ENCODE data around the gene ACTN1. TPM values are rescaled to one million over a fixed set of nuclear protein-coding genes. Genes with fewer than 3 reads are reported as not detected.

ACTN1 gene
- total RNA-seq, 1 donor from 2014 or later: 133 TPM

DNA sequence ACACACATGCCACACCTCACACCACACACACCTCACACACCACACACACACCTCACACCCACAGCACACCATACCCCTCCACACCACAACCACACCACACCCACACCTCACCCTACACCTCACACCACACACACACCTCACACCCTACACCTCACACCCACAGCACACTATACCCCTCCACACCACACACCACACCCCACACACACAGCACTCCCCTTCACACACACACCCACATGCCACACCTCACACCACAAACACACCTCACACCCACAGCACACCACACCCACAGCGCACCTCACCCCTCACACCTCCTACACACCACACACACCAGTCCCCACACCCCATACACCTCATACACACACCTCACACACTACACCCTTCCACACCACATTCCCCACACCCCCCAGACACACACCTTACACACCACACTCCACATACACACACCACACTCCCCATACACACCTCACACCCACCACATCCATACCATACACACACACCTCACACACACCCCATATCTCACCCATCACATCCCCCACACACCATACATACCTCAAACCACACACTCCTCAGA, 80.0 kb downstream of the ACTN1 start:
- Mint-ChIP-seq H3K36me3 (ENCODE audit: low read depth) (peaks cover 50% of the 10 kb centered on the region), H3K27me3 (ENCODE audit: low read depth) (no peaks in the 10 kb centered on the region), H3K27ac (peak overlapping the region; percentile 31), H3K4me3 (ENCODE audit: low read depth) (no peak overlapping the region), H3K4me1 (ENCODE audit: low read depth) (peaks cover 26% of the 10 kb centered on the region), H3K9me3 (no peaks in the 10 kb centered on the region)
- intact Hi-C loops (cut with micrococcal nuclease): no loop called here
- DNase-seq (ENCODE audit: low spot score): no peak

GRCh38 chr14:68898248-68899032, 80.7 kb downstream of the ACTN1 start:
- H3K27me3 Mint-ChIP-seq (ENCODE audit: low read depth): no peaks in the 10 kb centered on the region
- peaks cover 49% of the 10 kb centered on the region for H3K36me3 Mint-ChIP-seq (ENCODE audit: low read depth)
- H3K4me1 Mint-ChIP-seq (ENCODE audit: low read depth): peaks cover 26% of the 10 kb centered on the region
- H3K4me3 Mint-ChIP-seq (ENCODE audit: low read depth): no peak overlapping the region
- intact Hi-C loops (cut with micrococcal nuclease): no loop called here
- H3K9me3 Mint-ChIP-seq: no peaks in the 10 kb centered on the region
- H3K27ac Mint-ChIP-seq: no peak overlapping the region
- no peak for DNase-seq (ENCODE audit: low spot score)

DNA sequence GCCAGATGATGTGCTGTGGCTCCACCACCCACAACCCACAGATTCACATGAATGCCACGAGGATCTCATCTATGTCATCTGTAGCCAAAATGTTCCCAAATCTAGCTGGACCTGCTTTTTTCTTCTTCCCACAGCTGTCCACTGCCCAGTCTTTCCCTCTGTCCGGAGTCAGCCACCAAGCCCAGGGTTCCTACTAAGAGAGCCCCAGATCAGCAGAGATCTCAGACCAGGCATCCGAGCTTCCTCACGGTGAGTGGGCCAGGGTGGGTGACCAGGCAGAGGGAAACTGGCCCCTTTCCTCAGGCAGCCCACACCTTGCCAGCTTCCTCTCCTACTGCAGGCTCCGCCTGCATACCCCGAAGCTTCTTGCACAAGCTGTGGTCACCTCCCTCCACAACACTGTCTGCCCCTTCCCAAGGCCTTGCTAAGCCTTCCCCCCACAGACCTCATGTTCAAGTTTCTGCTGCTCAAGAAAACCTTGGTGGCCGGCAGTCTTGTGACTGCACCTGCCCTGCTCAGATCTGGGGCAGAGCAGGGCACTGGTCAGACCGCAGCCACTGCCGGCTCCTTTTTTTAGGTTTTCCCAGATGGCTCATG, 81.4 kb downstream of the ACTN1 start:
- DNase-seq (ENCODE audit: low spot score): no peak
- intact Hi-C loops (cut with micrococcal nuclease): no loop called here
- peaks cover 26% of the 10 kb centered on the region for H3K4me1 Mint-ChIP-seq (ENCODE audit: low read depth)
- no peak overlapping the region for H3K27ac Mint-ChIP-seq
- no peaks in the 10 kb centered on the region for H3K9me3 Mint-ChIP-seq
- no peak overlapping the region for H3K4me3 Mint-ChIP-seq (ENCODE audit: low read depth)
- H3K36me3 Mint-ChIP-seq (ENCODE audit: low read depth): peaks cover 48% of the 10 kb centered on the region
- no peaks in the 10 kb centered on the region for H3K27me3 Mint-ChIP-seq (ENCODE audit: low read depth)

DNA sequence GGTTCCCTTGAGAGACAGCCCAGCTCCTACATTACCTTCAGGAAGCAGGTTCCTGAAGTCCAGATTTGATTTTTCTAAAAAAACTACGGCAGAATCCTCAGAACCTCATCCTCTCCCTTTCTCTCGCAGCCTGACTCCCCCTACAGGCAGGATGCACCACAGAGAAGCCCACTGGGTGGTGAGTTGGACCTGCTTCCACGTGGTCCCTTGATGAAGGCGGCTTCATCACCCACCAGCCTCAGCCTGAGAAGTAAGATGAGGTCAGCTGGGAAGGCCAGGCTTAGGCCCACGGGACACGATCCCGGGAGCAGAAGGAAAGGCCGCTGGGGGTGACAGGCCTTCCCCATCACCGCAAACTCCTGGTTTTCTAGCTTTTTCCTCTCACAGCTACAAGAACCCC, 83.0 kb downstream of the ACTN1 start:
- H3K4me1 Mint-ChIP-seq (ENCODE audit: low read depth): peaks cover 26% of the 10 kb centered on the region
- no peak for DNase-seq (ENCODE audit: low spot score)
- H3K27me3 Mint-ChIP-seq (ENCODE audit: low read depth): no peaks in the 10 kb centered on the region
- H3K9me3 Mint-ChIP-seq: no peaks in the 10 kb centered on the region
- H3K27ac Mint-ChIP-seq: no peak overlapping the region
- peaks cover 42% of the 10 kb centered on the region for H3K36me3 Mint-ChIP-seq (ENCODE audit: low read depth)
- H3K4me3 Mint-ChIP-seq (ENCODE audit: low read depth): no peak overlapping the region
- intact Hi-C loops (cut with micrococcal nuclease): no loop called here

DNA sequence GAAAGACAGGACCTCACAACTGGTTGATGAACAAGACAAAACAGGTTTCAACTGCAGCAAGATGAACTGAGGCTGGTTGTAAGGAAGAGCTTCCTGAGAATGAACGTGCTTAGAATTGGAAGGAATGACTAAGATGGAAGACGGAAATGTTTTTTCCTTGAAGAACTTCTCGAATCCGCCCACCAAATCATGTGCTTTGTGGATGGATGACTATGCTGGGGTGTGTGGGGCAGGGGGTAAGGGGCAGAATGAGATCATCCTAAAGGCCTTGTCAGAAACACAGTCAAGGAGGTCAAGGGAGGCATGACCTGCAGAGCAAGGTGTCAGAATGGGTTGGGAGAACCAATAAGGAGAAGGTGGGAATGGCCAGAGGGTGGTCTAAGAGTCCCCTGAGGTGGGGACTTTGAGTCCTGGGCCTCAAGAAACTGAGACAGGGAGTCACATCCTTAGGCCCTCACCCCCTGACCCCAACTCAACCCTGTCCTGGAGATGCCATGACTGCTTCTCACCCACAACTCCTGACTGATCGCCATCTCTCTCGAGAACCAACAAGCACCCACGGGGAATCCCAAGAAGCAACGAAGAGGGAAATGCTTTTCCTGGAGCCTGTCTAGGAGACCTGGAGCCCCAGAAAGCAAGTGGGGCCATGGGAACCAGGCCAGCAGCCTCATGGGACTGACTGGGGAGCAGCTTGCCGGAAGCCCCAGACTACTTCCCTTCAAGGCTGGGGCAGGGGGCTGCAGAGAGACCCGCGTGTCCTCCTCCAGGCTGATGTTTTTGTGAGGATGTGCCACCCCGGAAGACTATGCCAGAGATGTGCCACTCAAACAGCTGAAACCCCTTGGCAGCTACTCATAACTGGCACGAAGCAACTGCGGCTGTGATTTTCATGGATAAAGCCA, 84.0 kb downstream of the ACTN1 start:
- intact Hi-C loops (cut with micrococcal nuclease): no loop called here
- Mint-ChIP-seq H3K27ac (no peak overlapping the region), H3K9me3 (no peaks in the 10 kb centered on the region), H3K4me1 (ENCODE audit: low read depth) (peaks cover 24% of the 10 kb centered on the region), H3K27me3 (ENCODE audit: low read depth) (no peaks in the 10 kb centered on the region), H3K4me3 (ENCODE audit: low read depth) (no peak overlapping the region), H3K36me3 (ENCODE audit: low read depth) (peaks cover 37% of the 10 kb centered on the region)
- no peak for DNase-seq (ENCODE audit: low spot score)

- Mint-ChIP-seq H3K4me3 (ENCODE audit: low read depth) (no peak overlapping the region), H3K4me1 (ENCODE audit: low read depth) (peaks cover 17% of the 10 kb centered on the region), H3K9me3 (no peaks in the 10 kb centered on the region), H3K27me3 (ENCODE audit: low read depth) (no peaks in the 10 kb centered on the region), H3K36me3 (ENCODE audit: low read depth) (peaks cover 32% of the 10 kb centered on the region), H3K27ac (no peak overlapping the region)
- intact Hi-C loops (cut with micrococcal nuclease): no loop called here
- DNase-seq (ENCODE audit: low spot score): no peak
Observed at GRCh38 chr14:68894123-68894522, 85.0 kb downstream of the ACTN1 start.

- Mint-ChIP-seq H3K9me3 (no peaks in the 10 kb centered on the region), H3K4me3 (ENCODE audit: low read depth) (no peak overlapping the region), H3K4me1 (ENCODE audit: low read depth) (peaks cover 16% of the 10 kb centered on the region), H3K36me3 (ENCODE audit: low read depth) (peaks cover 33% of the 10 kb centered on the region), H3K27me3 (ENCODE audit: low read depth) (no peaks in the 10 kb centered on the region), H3K27ac (no peak overlapping the region)
- DNase-seq (ENCODE audit: low spot score): no peak
- intact Hi-C loops (cut with micrococcal nuclease): no loop called here
Observed at GRCh38 chr14:68893566-68893965, 85.5 kb downstream of the ACTN1 start.

- H3K27me3 Mint-ChIP-seq (ENCODE audit: low read depth): no peaks in the 10 kb centered on the region
Observed at GRCh38 chr14:68892961-68893360, 86.1 kb downstream of the ACTN1 start.

GRCh38 chr14:68891851-68892660, 87.0 kb downstream of the ACTN1 start:
- no peak overlapping the region for H3K4me3 Mint-ChIP-seq (ENCODE audit: low read depth)
- peaks cover 28% of the 10 kb centered on the region for H3K36me3 Mint-ChIP-seq (ENCODE audit: low read depth)
- intact Hi-C loops (cut with micrococcal nuclease): no loop called here
- H3K9me3 Mint-ChIP-seq: no peaks in the 10 kb centered on the region
- H3K27me3 Mint-ChIP-seq (ENCODE audit: low read depth): no peaks in the 10 kb centered on the region
- peaks cover 5% of the 10 kb centered on the region for H3K4me1 Mint-ChIP-seq (ENCODE audit: low read depth)
- DNase-seq (ENCODE audit: low spot score): no peak
- no peak overlapping the region for H3K27ac Mint-ChIP-seq

More at GRCh38 chr14:68892961-68893360, 86.1 kb downstream of the ACTN1 start:
- Mint-ChIP-seq H3K4me3 (ENCODE audit: low read depth) (no peak overlapping the region), H3K27ac (no peak overlapping the region), H3K4me1 (ENCODE audit: low read depth) (peaks cover 13% of the 10 kb centered on the region), H3K9me3 (no peaks in the 10 kb centered on the region), H3K36me3 (ENCODE audit: low read depth) (peaks cover 31% of the 10 kb centered on the region)
- no peak for DNase-seq (ENCODE audit: low spot score)
- intact Hi-C loops (cut with micrococcal nuclease): no loop called here

GRCh38 chr14:68890173-68890931, 88.8 kb downstream of the ACTN1 start:
- H3K9me3 Mint-ChIP-seq: no peaks in the 10 kb centered on the region
- H3K27me3 Mint-ChIP-seq (ENCODE audit: low read depth): no peaks in the 10 kb centered on the region
- H3K4me1 Mint-ChIP-seq (ENCODE audit: low read depth): peaks cover 5% of the 10 kb centered on the region
- no peak for DNase-seq (ENCODE audit: low spot score)
- H3K4me3 Mint-ChIP-seq (ENCODE audit: low read depth): no peak overlapping the region
- H3K36me3 Mint-ChIP-seq (ENCODE audit: low read depth): peaks cover 27% of the 10 kb centered on the region
- no peak overlapping the region for H3K27ac Mint-ChIP-seq
- intact Hi-C loops (cut with micrococcal nuclease): no loop called here

DNA sequence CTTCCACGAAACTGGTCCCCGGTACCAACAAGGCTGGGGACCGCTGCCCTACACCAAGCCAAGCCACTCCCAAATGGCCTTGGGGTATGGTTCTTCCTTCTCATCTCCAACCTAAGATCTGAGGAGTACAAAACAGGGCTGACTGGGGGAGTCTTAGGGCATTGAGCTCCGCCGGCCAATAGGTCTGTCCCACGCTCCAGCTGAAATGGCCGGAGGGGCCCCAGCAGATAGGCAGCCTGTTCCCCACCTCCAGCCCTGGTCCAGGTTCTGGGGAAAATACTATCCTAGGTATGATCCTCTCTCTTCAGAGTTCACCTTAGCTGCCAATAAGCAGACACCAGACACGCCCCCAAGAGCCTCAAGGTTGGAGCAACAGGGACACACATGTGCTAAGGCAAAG, 90.2 kb downstream of the ACTN1 start:
- no peaks in the 10 kb centered on the region for H3K4me1 Mint-ChIP-seq (ENCODE audit: low read depth)
- no peaks in the 10 kb centered on the region for H3K27me3 Mint-ChIP-seq (ENCODE audit: low read depth)
- no peak for DNase-seq (ENCODE audit: low spot score)
- no peak overlapping the region for H3K4me3 Mint-ChIP-seq (ENCODE audit: low read depth)
- H3K36me3 Mint-ChIP-seq (ENCODE audit: low read depth): peaks cover 32% of the 10 kb centered on the region
- no peaks in the 10 kb centered on the region for H3K9me3 Mint-ChIP-seq
- H3K27ac Mint-ChIP-seq: no peak overlapping the region
- intact Hi-C loops (cut with micrococcal nuclease): no loop called here

Measured in activated T-helper 2 cell treated with anti-CD3 and anti-CD28 coated beads, Interferon-gamma antibody, Interleukin-2, Interleukin-4, amounts not matched to agents 10 μg/mL and 5 μg/mL and 100 μg/mL, durations not matched to agents 14 hours and 24 hours and 36 hours (primary cell).